Duodenal mucosa (tissue), 2 donors: ENCODE data around the gene MFF.
"Not testable (repeated sequence)": the region's sequence is repeated elsewhere in the genome, so short reads cannot be mapped to it uniquely, and the experiment has no call there.

Experiments used
- H3K27ac ChIP-seq: one replicate; pipeline ENCODE4 v1.7.0; 2013; ENCODE audit warnings: low read depth, low read length
- H3K27me3 ChIP-seq, 2 donors: one replicate each; pipeline ENCODE4 v1.7.0; 2013; ENCODE audit warnings: low read length in 2 of 2, control low read depth in 1 of 2; ENCODE audit not compliant: insufficient read depth in 2 of 2, control insufficient read depth in 1 of 2
- H3K36me3 ChIP-seq, 2 donors: one replicate each; pipeline ENCODE4 v1.7.0; 2013; ENCODE audit warnings: low read length in 2 of 2, control low read depth in 1 of 2; ENCODE audit not compliant: insufficient read depth in 2 of 2, control insufficient read depth in 1 of 2
- H3K4me1 ChIP-seq, 2 donors: one replicate each; pipeline ENCODE4 v1.7.0; 2013; ENCODE audit warnings: low read length in 2 of 2, control low read depth in 1 of 2; ENCODE audit not compliant: insufficient read depth in 2 of 2, control insufficient read depth in 1 of 2
- H3K4me3 ChIP-seq, 2 donors: one replicate each; pipeline ENCODE4 v1.7.0; 2013; ENCODE audit warnings: low read length in 2 of 2, low read depth in 1 of 2
- H3K9ac ChIP-seq, 2 donors: one replicate each; pipeline ENCODE4 v1.7.0; 2013; ENCODE audit warnings: low read length in 2 of 2, low read depth in 1 of 2
- H3K9me3 ChIP-seq, 2 donors: one replicate each; pipeline ENCODE4 v1.7.0; 2013; ENCODE audit warnings: low read length in 2 of 2, control low read depth in 1 of 2; ENCODE audit not compliant: control insufficient read depth in 1 of 2

MFF gene

GRCh38 chr2:227387583-227387982 lies 62.5 kb downstream of the MFF start, which contains the start of gene SCYGR1:
SCYGR1 (minus strand) TSS chr2:227387949; CDS start chr2:227387949, 0 bp downstream.
- H3K9me3 ChIP-seq, H3K27me3 ChIP-seq, H3K27ac ChIP-seq, H3K9ac ChIP-seq, H3K4me3 ChIP-seq, H3K36me3 ChIP-seq: not testable (repeated sequence)
- peaks cover 11 to 16% of the 10 kb centered on the region in 2 donors for H3K4me1 ChIP-seq

DNA sequence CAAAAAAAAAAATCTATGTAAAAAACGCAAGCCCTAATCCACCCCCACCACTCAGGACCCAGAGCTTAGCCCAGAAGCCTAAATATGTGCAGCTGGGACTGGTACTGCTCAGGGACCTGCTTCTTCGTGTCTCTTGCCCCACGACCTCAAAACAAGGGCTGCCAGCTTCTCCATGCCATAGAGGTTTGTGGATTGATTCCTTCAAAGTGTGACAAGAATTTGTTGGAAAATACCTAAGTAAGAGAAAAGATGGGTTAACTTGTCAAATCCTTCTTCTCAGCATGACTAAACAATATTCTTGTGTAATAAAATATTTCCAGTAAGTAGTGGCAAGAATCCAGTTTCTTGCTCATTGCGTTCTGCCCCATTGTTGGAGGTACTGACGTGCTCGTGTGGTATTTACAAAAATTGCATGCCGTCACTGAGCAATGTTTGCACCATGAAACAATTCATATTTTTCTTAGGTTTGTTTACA lies 63.5 kb downstream of the MFF start:
- H3K9ac ChIP-seq = no peak overlapping the region
- no peak overlapping the region for H3K4me3 ChIP-seq
- H3K36me3 ChIP-seq = no peaks in the 10 kb centered on the region
- no peak overlapping the region for H3K27ac ChIP-seq
- H3K27me3 ChIP-seq = no peaks in the 10 kb centered on the region
- no peaks in the 10 kb centered on the region for H3K9me3 ChIP-seq
- H3K4me1 ChIP-seq = peaks cover 10 to 14% of the 10 kb centered on the region in 2 donors

DNA sequence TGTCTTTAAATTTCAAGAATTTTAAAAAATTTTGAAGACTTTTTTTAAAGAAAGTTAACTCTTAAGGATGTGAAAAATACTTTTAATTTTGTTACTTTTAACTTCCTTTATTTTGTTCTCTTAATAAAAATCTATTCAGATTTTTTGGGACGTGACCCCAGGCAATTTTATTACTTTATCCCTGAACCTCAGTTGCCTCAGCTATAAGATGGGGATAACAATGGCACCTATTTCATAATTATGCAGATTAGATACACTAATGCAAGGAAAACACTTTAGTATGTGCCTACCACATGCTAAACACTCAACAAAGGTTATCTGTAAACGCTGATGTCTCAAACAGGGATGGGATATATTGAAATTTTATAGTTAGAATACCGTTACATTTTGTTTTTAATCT lies 64.2 kb downstream of the MFF start:
- no peak overlapping the region for H3K9ac ChIP-seq
- no peak overlapping the region for H3K27ac ChIP-seq
- no peaks in the 10 kb centered on the region for H3K27me3 ChIP-seq
- no peak overlapping the region for H3K4me3 ChIP-seq
- H3K9me3 ChIP-seq = no peaks in the 10 kb centered on the region
- peaks cover 5 to 8% of the 10 kb centered on the region in 2 donors for H3K4me1 ChIP-seq
- H3K36me3 ChIP-seq = no peaks in the 10 kb centered on the region

- H3K9me3 ChIP-seq = no peaks in the 10 kb centered on the region
- H3K4me3 ChIP-seq = no peak overlapping the region
- no peak overlapping the region for H3K9ac ChIP-seq
- no peaks in the 10 kb centered on the region for H3K36me3 ChIP-seq
- peaks cover 5 to 9% of the 10 kb centered on the region in 2 donors for H3K4me1 ChIP-seq
- H3K27ac ChIP-seq = no peak overlapping the region
- no peaks in the 10 kb centered on the region for H3K27me3 ChIP-seq
These were observed 64.6 kb downstream of the MFF start for GRCh38 chr2:227389661-227390060.

DNA sequence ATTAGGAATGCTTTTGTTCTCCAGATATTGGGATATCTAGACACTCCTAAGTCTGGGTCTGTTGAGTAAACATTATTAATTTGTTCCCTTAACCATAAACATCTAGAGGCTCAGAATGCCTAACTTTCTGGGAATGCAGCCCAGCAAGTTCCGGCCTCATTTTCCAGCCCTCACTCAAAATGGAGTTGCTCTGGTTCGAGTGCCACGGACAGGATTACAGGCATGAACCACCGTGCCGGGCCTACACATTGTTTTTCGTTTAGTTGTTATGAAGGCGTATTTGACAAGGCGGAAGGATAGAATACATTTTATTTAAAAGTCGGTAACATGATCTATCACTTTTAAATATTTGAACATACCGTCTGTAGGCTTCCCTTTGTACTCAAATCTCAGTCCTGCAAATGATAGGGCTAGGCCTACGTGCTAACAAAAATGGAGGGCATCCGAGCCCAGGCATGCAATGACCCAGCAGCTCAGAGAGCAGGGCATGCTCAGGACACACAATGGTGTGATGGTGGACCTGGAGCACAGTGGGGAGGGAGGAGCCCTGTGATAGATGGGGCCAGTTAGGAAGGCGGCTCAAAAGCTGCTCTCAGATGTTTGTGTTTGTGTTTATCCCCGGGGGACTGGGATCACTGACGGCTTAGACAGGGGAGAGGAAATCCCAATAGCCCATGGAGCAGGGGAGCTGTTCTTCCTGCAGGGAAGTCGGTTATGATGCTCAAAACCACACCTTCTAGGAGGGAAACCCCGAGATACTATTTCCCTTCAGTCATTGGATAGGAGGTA lies 65.6 kb downstream of the MFF start:
- Histone ChIP-seq H3K27ac (no peak overlapping the region), H3K4me1 (peaks cover 0 to 13% of the 10 kb centered on the region in 2 donors), H3K27me3 (no peaks in the 10 kb centered on the region), H3K9ac (no peak overlapping the region), H3K9me3 (no peaks in the 10 kb centered on the region), H3K4me3 (no peak overlapping the region), H3K36me3 (no peaks in the 10 kb centered on the region)

GRCh38 chr2:227394401-227394800 lies 69.3 kb downstream of the MFF start:
- no peaks in the 10 kb centered on the region for H3K27me3 ChIP-seq
- no peak overlapping the region for H3K4me3 ChIP-seq
- H3K4me1 ChIP-seq = peaks cover 17 to 32% of the 10 kb centered on the region in 2 donors
- no peak overlapping the region for H3K27ac ChIP-seq
- H3K36me3 ChIP-seq = no peaks in the 10 kb centered on the region
- H3K9ac ChIP-seq = no peak overlapping the region
- H3K9me3 ChIP-seq = no peaks in the 10 kb centered on the region

DNA sequence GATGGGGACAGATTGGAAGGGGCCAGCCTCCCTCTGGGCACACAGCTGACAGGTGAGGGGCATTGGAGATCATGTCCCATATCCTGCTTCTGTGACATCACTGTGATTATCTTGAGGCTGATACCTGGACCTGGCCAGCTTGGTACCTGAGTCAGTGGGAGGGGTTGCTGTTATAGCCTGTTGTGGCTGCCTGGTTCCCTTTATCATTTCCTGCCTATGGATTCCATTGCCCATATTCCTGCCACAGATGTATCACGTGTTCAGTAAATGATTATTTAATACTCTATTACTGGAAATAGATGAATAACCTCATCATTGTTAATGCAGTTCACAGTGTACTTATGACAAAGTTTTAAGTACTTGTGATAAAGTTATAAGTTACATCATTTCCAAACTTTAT lies 70.5 kb downstream of the MFF start:
- no peaks in the 10 kb centered on the region for H3K36me3 ChIP-seq
- H3K4me3 ChIP-seq = no peak overlapping the region
- peak overlapping the region; percentile 53 for H3K27ac ChIP-seq
- no peaks in the 10 kb centered on the region for H3K27me3 ChIP-seq
- H3K4me1 ChIP-seq = peaks cover 20 to 32% of the 10 kb centered on the region in 2 donors
- peak overlapping the region in 1 of 2 donors; percentile 24 for H3K9ac ChIP-seq
- H3K9me3 ChIP-seq = no peaks in the 10 kb centered on the region

DNA sequence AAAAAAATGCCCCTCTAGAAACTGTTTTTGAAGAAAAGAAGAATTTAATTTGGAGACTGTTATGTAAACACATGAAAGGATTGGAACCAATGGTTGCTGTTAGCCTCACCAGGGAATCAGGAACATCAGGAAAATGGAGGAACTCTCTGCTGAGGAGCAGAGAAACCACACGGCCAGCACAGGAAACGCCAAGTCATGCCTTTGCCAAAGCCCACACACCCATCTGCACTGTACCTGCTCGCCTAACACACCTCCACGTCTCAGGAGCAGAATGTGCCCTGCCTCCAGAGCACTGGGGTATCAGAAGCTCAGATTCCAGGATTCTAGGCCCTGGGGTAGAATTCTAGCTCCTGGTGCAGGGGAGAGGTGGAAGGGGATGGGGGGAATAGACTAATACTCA lies 72.5 kb downstream of the MFF start:
- Histone ChIP-seq H3K4me1 (peaks cover 28 to 36% of the 10 kb centered on the region in 2 donors), H3K27ac (no peak overlapping the region), H3K9ac (no peak overlapping the region), H3K36me3 (no peaks in the 10 kb centered on the region), H3K9me3 (no peaks in the 10 kb centered on the region), H3K27me3 (no peaks in the 10 kb centered on the region), H3K4me3 (no peak overlapping the region)

DNA sequence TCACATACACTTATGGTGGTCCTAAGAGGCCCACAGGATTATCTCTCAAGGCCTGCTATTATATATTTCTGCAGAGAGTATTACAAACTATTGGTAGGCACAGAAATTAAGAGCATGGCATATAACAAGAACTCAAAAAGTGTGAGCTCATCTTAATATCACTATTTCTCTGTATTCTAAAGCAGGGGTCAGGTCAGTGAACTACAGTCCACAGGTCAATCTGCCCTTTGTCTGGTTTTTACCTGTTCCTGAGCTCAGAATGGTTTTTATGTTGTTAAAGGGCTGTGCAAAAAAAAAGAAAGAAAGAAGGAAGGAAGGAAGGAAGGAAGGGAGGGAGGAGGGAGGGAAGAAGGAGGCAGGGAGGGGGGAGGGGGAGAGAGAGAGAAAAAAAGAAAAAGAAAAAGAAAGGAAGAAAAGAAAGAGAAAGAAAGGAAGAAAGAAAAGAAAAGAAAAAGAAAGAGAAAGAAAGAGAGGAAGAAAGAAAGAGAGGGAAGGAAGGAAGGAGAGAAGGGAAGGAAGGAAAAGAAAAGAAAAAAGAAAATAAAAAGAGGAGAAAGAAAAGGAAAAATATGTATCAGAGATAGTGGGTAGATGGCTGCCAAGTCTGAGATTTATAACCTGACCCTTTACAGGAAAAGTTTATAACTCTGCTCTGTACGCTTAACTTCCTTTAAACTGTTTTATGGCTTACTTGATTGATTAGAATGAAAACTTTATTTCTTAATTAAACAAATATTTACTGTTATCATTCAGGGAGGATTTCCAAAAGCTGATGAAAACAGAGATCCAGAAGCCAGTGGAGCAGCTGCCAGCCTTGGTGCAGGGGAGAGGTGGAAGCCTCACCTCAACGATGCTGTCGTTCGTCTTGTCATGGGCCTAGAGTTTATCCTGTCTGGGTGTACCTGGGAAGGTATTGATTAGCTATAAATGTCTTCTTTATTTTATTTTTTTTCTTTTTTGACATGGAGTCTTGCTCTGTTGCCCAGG lies 73.9 kb downstream of the MFF start:
- Histone ChIP-seq H3K9me3 (no peaks in the 10 kb centered on the region), H3K4me1 (peaks cover 28 to 36% of the 10 kb centered on the region in 2 donors), H3K36me3 (no peaks in the 10 kb centered on the region), H3K27me3 (no peaks in the 10 kb centered on the region), H3K27ac (no peak overlapping the region), H3K9ac (no peak overlapping the region), H3K4me3 (no peak overlapping the region)

DNA sequence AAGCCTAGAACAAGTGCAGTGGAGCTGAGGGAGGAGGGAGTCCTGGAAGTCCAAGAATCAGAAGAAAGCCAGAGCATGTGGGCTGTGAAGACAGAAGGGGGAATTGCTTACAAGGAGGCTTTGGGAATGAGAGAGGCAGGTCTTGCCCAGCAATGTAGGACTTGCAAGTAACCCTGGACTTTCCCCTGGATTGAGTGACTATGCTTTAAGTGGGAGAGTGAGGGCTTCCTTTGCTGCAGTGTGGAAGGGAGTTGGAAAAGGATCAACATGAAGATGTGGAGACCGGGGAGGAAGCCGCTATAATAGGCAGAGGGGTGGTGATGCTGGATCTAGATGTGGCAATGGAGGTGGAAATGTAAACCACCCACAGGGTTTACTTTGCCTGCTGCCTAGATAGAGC lies 76.5 kb downstream of the MFF start:
- H3K4me1 ChIP-seq = peaks cover 36 to 38% of the 10 kb centered on the region in 2 donors
- no peaks in the 10 kb centered on the region for H3K27me3 ChIP-seq
- H3K9me3 ChIP-seq = no peaks in the 10 kb centered on the region
- no peak overlapping the region for H3K27ac ChIP-seq
- no peak overlapping the region for H3K4me3 ChIP-seq
- H3K9ac ChIP-seq = no peak overlapping the region
- no peaks in the 10 kb centered on the region for H3K36me3 ChIP-seq
